Measurements from ENCODE around the gene SLC28A1. TPM values are rescaled to one million over a fixed set of nuclear protein-coding genes. Genes with fewer than 3 reads are reported as not detected.

Gene SLC28A1
- total RNA-seq, 1 experiment from 2014 or later: 0.17 TPM

- intact Hi-C loops (cut with micrococcal nuclease; ENCODE audit: unreplicated experiment): loop anchor here (10.0 kb wide), 1 partner anchor 193 kb away; no protein-coding TSS in a partner anchor
- Mint-ChIP-seq H3K27ac (ENCODE audit: unreplicated experiment) (no peak overlapping the region), H3K4me1 (ENCODE audit: low read depth, unreplicated experiment) (peaks cover 18% of the 10 kb centered on the region), H3K36me3 (ENCODE audit: insufficient read depth, unreplicated experiment) (no peaks in the 10 kb centered on the region), H3K9me3 (ENCODE audit: low read depth, unreplicated experiment) (no peaks in the 10 kb centered on the region), H3K27me3 (ENCODE audit: unreplicated experiment) (no peaks in the 10 kb centered on the region), H3K4me3 (ENCODE audit: low read depth, unreplicated experiment) (no peak overlapping the region)
- no peak for DNase-seq
- CTCF ChIA-PET: interaction anchor here (0.6 kb wide), 1 partner anchor 21 kb away, joined by 4 read pairs; no protein-coding TSS in a partner anchor
- TF ChIP-seq, protein P1, sequence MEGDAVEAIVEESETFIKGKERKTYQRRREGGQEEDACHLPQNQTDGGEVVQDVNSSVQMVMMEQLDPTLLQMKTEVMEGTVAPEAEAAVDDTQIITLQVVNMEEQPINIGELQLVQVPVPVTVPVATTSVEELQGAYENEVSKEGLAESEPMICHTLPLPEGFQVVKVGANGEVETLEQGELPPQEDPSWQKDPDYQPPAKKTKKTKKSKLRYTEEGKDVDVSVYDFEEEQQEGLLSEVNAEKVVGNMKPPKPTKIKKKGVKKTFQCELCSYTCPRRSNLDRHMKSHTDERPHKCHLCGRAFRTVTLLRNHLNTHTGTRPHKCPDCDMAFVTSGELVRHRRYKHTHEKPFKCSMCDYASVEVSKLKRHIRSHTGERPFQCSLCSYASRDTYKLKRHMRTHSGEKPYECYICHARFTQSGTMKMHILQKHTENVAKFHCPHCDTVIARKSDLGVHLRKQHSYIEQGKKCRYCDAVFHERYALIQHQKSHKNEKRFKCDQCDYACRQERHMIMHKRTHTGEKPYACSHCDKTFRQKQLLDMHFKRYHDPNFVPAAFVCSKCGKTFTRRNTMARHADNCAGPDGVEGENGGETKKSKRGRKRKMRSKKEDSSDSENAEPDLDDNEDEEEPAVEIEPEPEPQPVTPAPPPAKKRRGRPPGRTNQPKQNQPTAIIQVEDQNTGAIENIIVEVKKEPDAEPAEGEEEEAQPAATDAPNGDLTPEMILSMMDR (IDR thresholded peaks at IDR 0.05; ENCODE audit: unreplicated experiment): no peak
- no TSS peak for BruUV-seq (replicated peaks)
Observed at GRCh38 chr15:84951736-84952135, 67.3 kb downstream of the SLC28A1 start.

DNA sequence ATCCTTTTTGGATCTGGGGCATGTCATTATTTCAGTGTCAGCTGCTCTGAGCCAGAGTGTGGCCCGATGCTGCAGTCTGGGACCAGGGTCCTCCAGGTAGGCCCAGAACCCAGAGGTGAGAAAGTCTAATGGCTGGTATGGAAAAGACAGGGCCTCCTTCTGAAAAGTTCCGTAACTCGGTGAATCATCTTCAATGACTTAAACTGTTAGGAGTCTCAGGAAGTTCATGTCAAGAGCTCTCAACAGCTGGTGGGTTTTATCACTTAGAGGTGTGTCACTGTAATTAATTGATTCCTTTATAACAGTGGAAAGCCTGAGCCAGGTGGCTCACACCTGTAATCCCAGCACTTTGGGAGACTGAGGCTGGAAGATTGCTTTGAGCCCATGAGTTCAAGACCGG, 68.7 kb downstream of the SLC28A1 start:
- Mint-ChIP-seq H3K27ac (ENCODE audit: unreplicated experiment) (no peak overlapping the region), H3K4me3 (ENCODE audit: low read depth, unreplicated experiment) (no peak overlapping the region), H3K27me3 (ENCODE audit: unreplicated experiment) (no peaks in the 10 kb centered on the region), H3K4me1 (ENCODE audit: low read depth, unreplicated experiment) (peaks cover 13% of the 10 kb centered on the region), H3K9me3 (ENCODE audit: low read depth, unreplicated experiment) (no peaks in the 10 kb centered on the region), H3K36me3 (ENCODE audit: insufficient read depth, unreplicated experiment) (no peaks in the 10 kb centered on the region)
- TF ChIP-seq, protein P1 (IDR thresholded peaks at IDR 0.05; ENCODE audit: unreplicated experiment): no peak
- CTCF ChIA-PET: interaction anchor here (0.6 to 1.1 kb wide), 2 partner anchors 91 to 210 kb away, joined by 3 to 4 read pairs; no protein-coding TSS in a partner anchor
- BruUV-seq (replicated peaks): no TSS peak
- no peak for DNase-seq
- intact Hi-C loops (cut with micrococcal nuclease; ENCODE audit: unreplicated experiment): loop anchor here (10.0 kb wide), 1 partner anchor 192 kb away; no protein-coding TSS in a partner anchor

DNA sequence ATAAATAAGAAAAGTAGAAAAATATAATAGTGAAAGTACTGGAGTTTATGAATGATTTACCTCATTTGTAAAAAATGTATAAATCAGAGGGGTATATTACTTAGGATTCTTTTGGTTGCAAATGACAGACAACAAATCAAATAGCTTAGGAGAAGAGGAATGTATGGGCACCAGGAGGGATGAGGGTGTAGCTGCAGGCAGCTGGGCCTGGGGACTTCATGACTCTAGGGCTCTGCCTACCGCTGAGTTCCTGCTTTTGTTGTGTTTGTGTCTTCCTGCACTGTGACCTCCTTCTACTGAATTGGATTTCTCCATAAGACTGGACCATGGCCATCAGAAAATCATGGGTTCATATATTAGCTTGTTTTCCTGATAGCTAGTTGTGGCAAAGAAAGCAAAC, 69.3 kb downstream of the SLC28A1 start:
- intact Hi-C loops (cut with micrococcal nuclease; ENCODE audit: unreplicated experiment): loop anchor here (10.0 kb wide), 1 partner anchor 191 kb away; no protein-coding TSS in a partner anchor
- no peaks in the 10 kb centered on the region for H3K36me3 Mint-ChIP-seq (ENCODE audit: insufficient read depth, unreplicated experiment)
- H3K27me3 Mint-ChIP-seq (ENCODE audit: unreplicated experiment): no peaks in the 10 kb centered on the region
- CTCF ChIA-PET: interaction anchor here (1.1 kb wide), 2 partner anchors 90 to 215 kb away, joined by 3 to 4 read pairs; no protein-coding TSS in a partner anchor
- H3K27ac Mint-ChIP-seq (ENCODE audit: unreplicated experiment): no peak overlapping the region
- peaks cover 10% of the 10 kb centered on the region for H3K4me1 Mint-ChIP-seq (ENCODE audit: low read depth, unreplicated experiment)
- DNase-seq: no peak
- no peaks in the 10 kb centered on the region for H3K9me3 Mint-ChIP-seq (ENCODE audit: low read depth, unreplicated experiment)
- no peak overlapping the region for H3K4me3 Mint-ChIP-seq (ENCODE audit: low read depth, unreplicated experiment)
- no TSS peak for BruUV-seq (replicated peaks)
- TF ChIP-seq, protein P1 (IDR thresholded peaks at IDR 0.05; ENCODE audit: unreplicated experiment): no peak

- CTCF ChIA-PET: interaction anchor here (0.6 to 1.3 kb wide), 8 partner anchors 26 to 220 kb away, joined by 3 to 19 read pairs (median 6); partner anchors contain the start of gene PDE8A
- no peaks in the 10 kb centered on the region for H3K36me3 Mint-ChIP-seq (ENCODE audit: insufficient read depth, unreplicated experiment)
- TF ChIP-seq, protein P1 (IDR thresholded peaks at IDR 0.05; ENCODE audit: unreplicated experiment): peak; percentile 65
- DNase-seq: peak; percentile 85
- peaks cover 10% of the 10 kb centered on the region for H3K4me1 Mint-ChIP-seq (ENCODE audit: low read depth, unreplicated experiment)
- no peaks in the 10 kb centered on the region for H3K9me3 Mint-ChIP-seq (ENCODE audit: low read depth, unreplicated experiment)
- intact Hi-C loops (cut with micrococcal nuclease; ENCODE audit: unreplicated experiment): loop anchor here (1.0 to 10.0 kb wide), 4 partner anchors 25 to 190 kb away; no protein-coding TSS in a partner anchor
- no peaks in the 10 kb centered on the region for H3K27me3 Mint-ChIP-seq (ENCODE audit: unreplicated experiment)
- peak overlapping the region; percentile 0 for H3K27ac Mint-ChIP-seq (ENCODE audit: unreplicated experiment)
- peak overlapping the region; percentile 12 for H3K4me3 Mint-ChIP-seq (ENCODE audit: low read depth, unreplicated experiment)
- no TSS peak for BruUV-seq (replicated peaks)
Observed at GRCh38 chr15:84955089-84955848, 70.8 kb downstream of the SLC28A1 start.

Data from Calu3 (cell line).